Urinary bladder (tissue), 4 donors: ENCODE results near the gene TRPM3. TPM values are rescaled to one million over a fixed set of nuclear protein-coding genes. Genes with fewer than 3 reads are reported as not detected.

Experiments
- DNase-seq: peaks from one replicate; pipeline ENCODE4 v3.0.0-alpha.2; 2015; ENCODE audit errors: extremely low spot score
- H3K27ac ChIP-seq: one replicate; pipeline ENCODE4 v1.5.1; 2013; ENCODE audit warnings: low read depth, mild to moderate bottlenecking, moderate library complexity
- H3K36me3 ChIP-seq: one replicate; pipeline ENCODE4 v1.6.1; 2013; ENCODE audit warnings: mild to moderate bottlenecking, moderate library complexity; ENCODE audit not compliant: insufficient read depth
- H3K4me1 ChIP-seq: one replicate; pipeline ENCODE4 v1.6.1; 2013; ENCODE audit warnings: mild to moderate bottlenecking, moderate library complexity; ENCODE audit not compliant: insufficient read depth
- H3K4me3 ChIP-seq: one replicate; pipeline ENCODE4 v1.5.1; 2013; ENCODE audit warnings: low read depth, low read length
- WGBS: extraction: QIAGEN DNeasy Blood & Tissue Kit; methylation state at CpG from one replicate; pipeline ENCODE4 v1.1.7; 2013; 5-methylcytosine and 5-hydroxymethylcytosine counted together
- polyA plus RNA-seq: library from polyadenylated mRNA; stranded (reverse); fragments of 200-250 nt; gene quantifications from one replicate; pipeline ENCODE4 v1.2.3, GENCODE V29; 2013
- total RNA-seq: library from RNA; depleted of rRNA; stranded (reverse); fragments of >200 nt; gene quantifications from one replicate; pipeline ENCODE4 v1.2.3, GENCODE V29; 2014
- donor health status: healthy with polysubstance abuse.
- donor health status: healthy.

Gene TRPM3
- total and polyA plus RNA-seq, 2 donors: 0.20 to 14.3 TPM

GRCh38 chr9:70945301-70945700 is 176.1 kb downstream of the TRPM3 start:
- H3K4me3 ChIP-seq: no peak overlapping the region
- H3K4me1 ChIP-seq: no peaks in the 10 kb centered on the region
- no peak overlapping the region for H3K27ac ChIP-seq
- no peaks in the 10 kb centered on the region for H3K36me3 ChIP-seq
- no peak for DNase-seq

- no peak overlapping the region for H3K27ac ChIP-seq
- no peaks in the 10 kb centered on the region for H3K4me1 ChIP-seq
- no peak for DNase-seq
- no peaks in the 10 kb centered on the region for H3K36me3 ChIP-seq
- no peak overlapping the region for H3K4me3 ChIP-seq
- WGBS: 77% methylated on average over 4 of the region's 4 CpGs
Measured at GRCh38 chr9:70941191-70941590, 180.2 kb downstream of the TRPM3 start.

GRCh38 chr9:70940605-70941004 is 180.8 kb downstream of the TRPM3 start:
- Histone ChIP-seq H3K36me3 (no peaks in the 10 kb centered on the region), H3K4me1 (no peaks in the 10 kb centered on the region), H3K4me3 (no peak overlapping the region), H3K27ac (no peak overlapping the region)
- no peak for DNase-seq
- 50% methylated on average over 2 of the region's 2 CpGs for WGBS

GRCh38 chr9:70936536-70936935 is 184.9 kb downstream of the TRPM3 start:
- no peak for DNase-seq
- WGBS: 36% methylated on average over 2 of the region's 2 CpGs
- no peaks in the 10 kb centered on the region for H3K36me3 ChIP-seq
- H3K27ac ChIP-seq: no peak overlapping the region
- H3K4me1 ChIP-seq: no peaks in the 10 kb centered on the region
- no peak overlapping the region for H3K4me3 ChIP-seq

GRCh38 chr9:70935856-70936255 is 185.6 kb downstream of the TRPM3 start:
- no peaks in the 10 kb centered on the region for H3K36me3 ChIP-seq
- H3K4me1 ChIP-seq: no peaks in the 10 kb centered on the region
- peak; percentile 39 for DNase-seq
- no peak overlapping the region for H3K27ac ChIP-seq
- no peak overlapping the region for H3K4me3 ChIP-seq

GRCh38 chr9:70934642-70935041 is 186.8 kb downstream of the TRPM3 start:
- Histone ChIP-seq H3K36me3 (no peaks in the 10 kb centered on the region), H3K4me3 (no peak overlapping the region), H3K4me1 (no peaks in the 10 kb centered on the region), H3K27ac (no peak overlapping the region)
- 94% methylated on average over 1 of the region's 1 CpG for WGBS
- no peak for DNase-seq

- Histone ChIP-seq H3K36me3 (no peaks in the 10 kb centered on the region), H3K4me1 (no peaks in the 10 kb centered on the region), H3K4me3 (no peak overlapping the region), H3K27ac (no peak overlapping the region)
- DNase-seq: no peak
- 70% methylated on average over 1 of the region's 1 CpG for WGBS
Measured at GRCh38 chr9:70933321-70933720, 188.1 kb downstream of the TRPM3 start.

GRCh38 chr9:70932097-70932496 is 189.3 kb downstream of the TRPM3 start:
- H3K4me1 ChIP-seq: no peaks in the 10 kb centered on the region
- 70% methylated on average over 1 of the region's 1 CpG for WGBS

GRCh38 chr9:70927530-70927929 is 193.9 kb downstream of the TRPM3 start:
- H3K27ac ChIP-seq: no peak overlapping the region
- no peak for DNase-seq
- WGBS: 72% methylated on average over 2 of the region's 2 CpGs

More at GRCh38 chr9:70932097-70932496, 189.3 kb downstream of the TRPM3 start:
- Histone ChIP-seq H3K27ac (no peak overlapping the region), H3K4me3 (no peak overlapping the region), H3K36me3 (no peaks in the 10 kb centered on the region)
- DNase-seq: no peak

GRCh38 chr9:70924895-70925547 is 196.4 kb downstream of the TRPM3 start:
- no peak for DNase-seq
- no peak overlapping the region for H3K27ac ChIP-seq
- 21% methylated on average over 9 of the region's 9 CpGs for WGBS

More at GRCh38 chr9:70927530-70927929, 193.9 kb downstream of the TRPM3 start:
- no peak overlapping the region for H3K4me3 ChIP-seq
- peaks cover 2% of the 10 kb centered on the region for H3K4me1 ChIP-seq
- H3K36me3 ChIP-seq: no peaks in the 10 kb centered on the region

GRCh38 chr9:70924380-70924779 is 197.0 kb downstream of the TRPM3 start:
- no peak overlapping the region for H3K27ac ChIP-seq
- no peak overlapping the region for H3K4me3 ChIP-seq
- no peak for DNase-seq
- 43% methylated on average over 6 of the region's 6 CpGs for WGBS
- no peaks in the 10 kb centered on the region for H3K36me3 ChIP-seq
- peaks cover 2% of the 10 kb centered on the region for H3K4me1 ChIP-seq

More at GRCh38 chr9:70924895-70925547, 196.4 kb downstream of the TRPM3 start:
- no peaks in the 10 kb centered on the region for H3K36me3 ChIP-seq
- peaks cover 2% of the 10 kb centered on the region for H3K4me1 ChIP-seq
- no peak overlapping the region for H3K4me3 ChIP-seq

- Histone ChIP-seq H3K4me3 (no peak overlapping the region), H3K4me1 (peaks cover 2% of the 10 kb centered on the region), H3K36me3 (no peaks in the 10 kb centered on the region), H3K27ac (no peak overlapping the region)
- no peak for DNase-seq
- WGBS: 34% methylated on average over 1 of the region's 1 CpG
Measured at GRCh38 chr9:70923961-70924360, 197.5 kb downstream of the TRPM3 start.

GRCh38 chr9:70921136-70921535 is 200.3 kb downstream of the TRPM3 start:
- 74% methylated on average over 1 of the region's 1 CpG for WGBS
- Histone ChIP-seq H3K36me3 (no peaks in the 10 kb centered on the region), H3K27ac (no peak overlapping the region), H3K4me1 (peaks cover 2% of the 10 kb centered on the region), H3K4me3 (no peak overlapping the region)
- DNase-seq: no peak

- DNase-seq: no peak
- 96% methylated on average over 7 of the region's 7 CpGs for WGBS
- Histone ChIP-seq H3K36me3 (no peaks in the 10 kb centered on the region), H3K27ac (no peak overlapping the region), H3K4me3 (no peak overlapping the region), H3K4me1 (no peaks in the 10 kb centered on the region)
Measured at GRCh38 chr9:70917277-70917676, 204.1 kb downstream of the TRPM3 start.

- H3K4me3 ChIP-seq: no peak overlapping the region
- DNase-seq: no peak
- WGBS: 87% methylated on average over 1 of the region's 1 CpG
Measured at GRCh38 chr9:70911791-70912190, 209.6 kb downstream of the TRPM3 start.

More at GRCh38 chr9:70911791-70912190, 209.6 kb downstream of the TRPM3 start:
- no peaks in the 10 kb centered on the region for H3K36me3 ChIP-seq
- no peaks in the 10 kb centered on the region for H3K4me1 ChIP-seq
- H3K27ac ChIP-seq: no peak overlapping the region
